Adrenal gland (tissue), 5 donors: ENCODE results near the gene LONRF2.
A peak's percentile ranks its signal among the peaks of the same experiment; 100 is the strongest.

Source experiments
- CTCF ChIP-seq, 6 experiments: fragments of 450-650 bp in 4 of 6; fragments of 200-600 bp in 2 of 6; sonication (generic) in 1 of 6; IDR thresholded peaks; 1 replicate in 5 of 6; 2 replicates in 1 of 6; pipeline versions ENCODE4 v1.5.1 to v1.8.0; 2016 to 2021; ENCODE audit warnings: antibody characterized with exemption in 6 of 6, mild to moderate bottlenecking in 2 of 6, moderate library complexity in 1 of 6
- POLR2A ChIP-seq, 2 donors: fragments of 450-650 bp; IDR thresholded peaks; one replicate each; pipeline ENCODE4 v1.6.1; 2017; ENCODE audit warnings: antibody characterized with exemption in 2 of 2, mild to moderate bottlenecking in 2 of 2, moderate library complexity in 1 of 2
- donor health status: DM: no; HTN: no; CAD: no.

GRCh38 chr2:100246163-100247145, 75.8 kb downstream of the LONRF2 start:
- TF ChIP-seq POLR2A (IDR thresholded peaks at IDR 0.05) (no peak), CTCF (IDR thresholded peaks at IDR 0.05) (peak in 5 of 6 experiments; percentile 23 to 51 (median 43))
